ENCODE data around the gene XXYLT1. TPM values are rescaled to one million over a fixed set of nuclear protein-coding genes. Genes with fewer than 3 reads are reported as not detected.
"Not testable (repeated sequence)": the region's sequence is repeated elsewhere in the genome, so short reads cannot be mapped to it uniquely, and the experiment has no call there.

The XXYLT1 gene
- total RNA-seq, 4 donors from 2014 or later: 5.4 to 18.2 (median 6.9) TPM

DNA sequence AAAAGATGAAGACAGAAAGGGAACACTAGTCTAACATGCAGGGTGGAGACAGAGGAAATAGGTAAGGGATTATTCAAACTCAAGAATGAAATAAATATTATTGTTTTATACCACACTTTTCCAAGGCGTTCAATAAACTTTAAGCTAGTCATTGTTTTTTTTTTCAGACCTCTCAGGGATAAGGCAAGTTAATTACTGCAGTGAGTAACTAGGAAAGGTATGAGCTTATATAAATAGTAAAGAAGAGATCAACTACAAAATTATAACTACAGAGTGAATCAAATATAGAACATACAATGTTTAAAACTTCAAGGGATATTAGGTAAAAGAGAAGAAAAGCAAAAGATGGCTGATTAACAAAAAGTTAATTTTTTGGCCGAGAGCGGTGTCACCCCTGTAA is 31.5 kb upstream of the XXYLT1 start:
- H3K4me1 ChIP-seq: no peaks in the 10 kb centered on the region
- TF ChIP-seq, protein P1, sequence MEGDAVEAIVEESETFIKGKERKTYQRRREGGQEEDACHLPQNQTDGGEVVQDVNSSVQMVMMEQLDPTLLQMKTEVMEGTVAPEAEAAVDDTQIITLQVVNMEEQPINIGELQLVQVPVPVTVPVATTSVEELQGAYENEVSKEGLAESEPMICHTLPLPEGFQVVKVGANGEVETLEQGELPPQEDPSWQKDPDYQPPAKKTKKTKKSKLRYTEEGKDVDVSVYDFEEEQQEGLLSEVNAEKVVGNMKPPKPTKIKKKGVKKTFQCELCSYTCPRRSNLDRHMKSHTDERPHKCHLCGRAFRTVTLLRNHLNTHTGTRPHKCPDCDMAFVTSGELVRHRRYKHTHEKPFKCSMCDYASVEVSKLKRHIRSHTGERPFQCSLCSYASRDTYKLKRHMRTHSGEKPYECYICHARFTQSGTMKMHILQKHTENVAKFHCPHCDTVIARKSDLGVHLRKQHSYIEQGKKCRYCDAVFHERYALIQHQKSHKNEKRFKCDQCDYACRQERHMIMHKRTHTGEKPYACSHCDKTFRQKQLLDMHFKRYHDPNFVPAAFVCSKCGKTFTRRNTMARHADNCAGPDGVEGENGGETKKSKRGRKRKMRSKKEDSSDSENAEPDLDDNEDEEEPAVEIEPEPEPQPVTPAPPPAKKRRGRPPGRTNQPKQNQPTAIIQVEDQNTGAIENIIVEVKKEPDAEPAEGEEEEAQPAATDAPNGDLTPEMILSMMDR (IDR thresholded peaks at IDR 0.05): no peak
- no peak for TF ChIP-seq POLR2A (IDR thresholded peaks at IDR 0.05)
- no peak overlapping the region for H3K4me3 ChIP-seq
- no peak overlapping the region for H3K27ac ChIP-seq
- H3K9me3 ChIP-seq: no peaks in the 10 kb centered on the region
- peaks cover 0 to 33% (median 0%) of the 10 kb centered on the region in 3 donors for H3K36me3 ChIP-seq
- DNase-seq: no peak
- H3K27me3 ChIP-seq: no peaks in the 10 kb centered on the region

DNA sequence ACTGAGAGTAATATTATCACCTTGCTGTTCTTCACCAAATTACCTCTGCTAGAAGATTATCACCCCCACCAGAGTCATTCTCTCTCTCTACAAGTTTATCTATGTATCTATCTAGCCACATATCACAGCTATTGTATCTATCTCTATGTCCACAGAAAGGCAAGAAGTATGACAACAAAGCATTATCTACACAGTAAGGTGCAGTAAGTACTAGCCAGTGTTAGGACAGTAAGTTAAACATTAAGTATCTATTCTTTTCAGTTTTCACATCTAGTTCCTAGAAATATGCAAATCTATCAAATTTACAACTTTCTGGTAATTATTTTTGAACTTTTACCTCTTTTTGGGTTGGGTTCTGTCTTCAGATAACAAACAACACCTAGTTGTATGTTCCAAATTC is 26.5 kb upstream of the XXYLT1 start:
- Histone ChIP-seq H3K27me3 (no peaks in the 10 kb centered on the region), H3K4me1 (no peaks in the 10 kb centered on the region), H3K27ac (no peak overlapping the region), H3K9me3 (no peaks in the 10 kb centered on the region), H3K4me3 (no peak overlapping the region), H3K36me3 (peaks cover 0 to 58% (median 0%) of the 10 kb centered on the region in 3 donors)
- DNase-seq: no peak
- no peak for TF ChIP-seq POLR2A (IDR thresholded peaks at IDR 0.05)
- TF ChIP-seq, protein P1 (IDR thresholded peaks at IDR 0.05): no peak

DNA sequence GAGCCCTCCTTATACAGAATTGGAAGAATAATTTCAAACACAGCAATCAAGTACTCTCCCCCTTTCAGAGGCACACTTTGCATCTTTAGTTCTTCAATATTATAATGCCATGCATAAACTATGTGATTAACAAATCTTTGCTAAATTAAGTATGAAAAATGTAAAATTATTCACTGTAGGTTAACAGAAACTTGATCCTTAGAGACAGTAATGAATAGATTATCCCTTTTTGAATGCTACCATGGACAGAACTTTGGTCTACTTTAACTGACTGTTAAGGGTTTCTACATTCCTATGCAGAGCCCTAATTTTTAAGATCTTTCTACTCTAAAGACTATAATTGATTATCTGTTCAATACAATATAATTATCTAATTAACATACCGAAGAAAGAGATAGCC is 25.7 kb upstream of the XXYLT1 start:
- TF ChIP-seq POLR2A (IDR thresholded peaks at IDR 0.05): no peak
- TF ChIP-seq, protein P1 (IDR thresholded peaks at IDR 0.05): no peak
- Histone ChIP-seq H3K27me3 (no peaks in the 10 kb centered on the region), H3K27ac (no peak overlapping the region), H3K9me3 (no peaks in the 10 kb centered on the region), H3K4me3 (no peak overlapping the region), H3K36me3 (peaks cover 0 to 59% (median 0%) of the 10 kb centered on the region in 3 donors), H3K4me1 (no peaks in the 10 kb centered on the region)
- DNase-seq: no peak

DNA sequence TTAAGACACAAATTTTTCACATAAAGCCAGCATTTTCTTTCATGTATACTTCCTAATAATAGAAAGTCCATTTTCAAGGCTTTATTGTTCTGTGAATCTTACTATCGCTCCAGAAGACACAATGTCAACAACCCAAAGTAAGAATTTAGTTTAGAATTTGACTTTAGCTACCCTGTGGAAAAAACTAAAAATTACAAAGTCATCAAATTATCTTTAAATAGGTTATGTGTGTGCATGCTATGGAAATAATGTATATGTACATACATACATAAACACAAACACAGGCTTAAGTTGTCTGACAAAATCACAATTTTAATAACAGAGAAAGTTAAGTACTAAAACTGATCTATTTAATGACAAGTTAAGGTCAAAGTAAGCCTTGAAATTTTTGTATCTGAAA is 20.2 kb upstream of the XXYLT1 start:
- DNase-seq: no peak
- Histone ChIP-seq H3K4me1 (no peaks in the 10 kb centered on the region), H3K9me3 (no peaks in the 10 kb centered on the region), H3K36me3 (peaks cover 0 to 62% (median 0%) of the 10 kb centered on the region in 3 donors), H3K27me3 (no peaks in the 10 kb centered on the region), H3K4me3 (no peak overlapping the region), H3K27ac (no peak overlapping the region)
- TF ChIP-seq, protein P1 (IDR thresholded peaks at IDR 0.05): no peak
- no peak for TF ChIP-seq POLR2A (IDR thresholded peaks at IDR 0.05)

DNA sequence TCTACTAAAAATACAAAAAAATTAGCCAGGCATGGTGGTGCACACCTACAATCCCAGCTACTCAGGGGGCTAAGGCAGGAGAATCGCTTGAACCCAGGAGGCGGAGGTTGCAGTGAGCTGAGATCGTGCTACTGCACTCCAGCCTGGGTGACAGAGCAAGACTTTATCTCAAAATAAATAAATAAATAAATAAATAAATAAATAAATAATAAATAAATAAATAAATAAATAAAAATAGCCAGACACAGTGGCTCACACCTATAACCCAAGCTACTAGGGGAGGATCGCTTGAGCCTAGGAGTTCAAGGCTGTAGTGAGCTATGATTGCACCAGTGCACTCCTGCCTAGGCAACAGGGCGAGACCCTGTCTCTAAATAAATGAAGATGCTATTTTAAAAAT is 19.7 kb upstream of the XXYLT1 start:
- H3K4me1 ChIP-seq, H3K27me3 ChIP-seq, H3K4me3 ChIP-seq, H3K9me3 ChIP-seq, DNase-seq, H3K27ac ChIP-seq: not testable (repeated sequence)
- H3K36me3 ChIP-seq: peaks cover 0 to 58% (median 0%) of the 10 kb centered on the region in 3 donors

DNA sequence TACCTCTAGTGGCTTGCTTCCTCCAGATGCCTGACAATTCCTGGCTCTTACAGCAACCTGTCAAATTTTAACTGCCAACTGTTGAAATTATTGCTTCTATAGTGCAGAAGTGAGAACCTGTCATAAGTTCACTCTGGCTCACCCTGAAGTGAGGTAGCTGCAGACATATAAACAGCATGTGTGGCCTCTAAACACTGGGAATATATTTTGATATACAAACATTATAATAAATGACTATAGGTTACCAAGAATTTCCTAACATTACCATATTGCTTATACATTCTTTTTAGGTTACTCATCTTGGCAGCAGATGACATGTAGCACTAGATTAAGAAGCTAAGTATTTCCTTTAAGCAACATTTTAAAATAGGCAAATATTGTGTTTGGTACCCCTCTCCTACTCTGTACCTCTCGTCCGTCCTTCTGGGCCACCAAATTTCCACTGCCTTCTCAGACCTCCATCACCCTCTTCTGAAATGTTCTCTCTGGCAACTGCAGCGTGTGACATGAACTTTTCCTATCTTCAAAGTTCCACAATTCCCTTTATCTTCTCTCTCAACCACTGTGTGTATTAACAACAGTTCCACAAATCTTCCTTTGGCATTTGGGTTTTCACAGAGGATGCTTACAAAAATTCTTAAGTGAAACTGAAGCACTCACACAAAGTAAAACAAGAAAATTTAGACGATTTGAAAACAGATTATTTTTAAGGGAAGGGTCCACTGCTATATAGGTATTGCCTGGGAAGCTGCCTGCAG is 15.3 kb upstream of the XXYLT1 start:
- Histone ChIP-seq H3K36me3 (peaks cover 0 to 43% (median 0%) of the 10 kb centered on the region in 3 donors), H3K27ac (no peak overlapping the region), H3K4me1 (no peaks in the 10 kb centered on the region), H3K9me3 (no peaks in the 10 kb centered on the region), H3K4me3 (no peak overlapping the region), H3K27me3 (no peaks in the 10 kb centered on the region)
- no peak for TF ChIP-seq POLR2A (IDR thresholded peaks at IDR 0.05)
- TF ChIP-seq, protein P1 (IDR thresholded peaks at IDR 0.05): no peak
- no peak for DNase-seq
